Neural cell (in vitro differentiated cells): ENCODE measurements around the gene DEUP1. TPM values are rescaled to one million over a fixed set of nuclear protein-coding genes. Genes with fewer than 3 reads are reported as not detected.
"Not testable (repeated sequence)": the region's sequence is repeated elsewhere in the genome, so short reads cannot be mapped to it uniquely, and the experiment has no call there.

Source experiments
- H2AFZ ChIP-seq: fragments of 200-600, 300-800 bp; sonication (generic), shearing (Covaris generic); 2 replicates; pipeline ENCODE4 v1.6.0; 2014; ENCODE audit warnings: low read depth, mild to moderate bottlenecking, antibody characterized with exemption, low read length, moderate library complexity
- H3F3A ChIP-seq: fragments of 200-600 bp; shearing (Covaris generic); 2 replicates; pipeline ENCODE4 v1.6.1; 2016; ENCODE audit warnings: mild to moderate bottlenecking, moderate library complexity, mixed read lengths, antibody characterized with exemption, low read length; ENCODE audit not compliant: insufficient read depth, poor library complexity, severe bottlenecking
- H3K27ac ChIP-seq: fragments of 200-600, 300-800 bp; sonication (generic), shearing (Covaris generic); 2 replicates; pipeline ENCODE4 v1.5.1; 2014; ENCODE audit warnings: mild to moderate bottlenecking, low read length, moderate library complexity
- H3K27me3 ChIP-seq: fragments of 300-800, 200-600 bp; sonication (generic), shearing (Covaris generic); 2 replicates; pipeline ENCODE4 v1.6.0; 2014; ENCODE audit warnings: mild to moderate bottlenecking, low read depth, low read length, moderate library complexity; ENCODE audit not compliant: insufficient read depth
- H3K36me3 ChIP-seq: fragments of 300-800, 200-600 bp; sonication (generic), shearing (Covaris generic); 2 replicates; pipeline ENCODE4 v1.5.1; 2014; ENCODE audit warnings: mild to moderate bottlenecking, antibody characterized with exemption, low read length, moderate library complexity; ENCODE audit not compliant: insufficient read depth
- H3K4me2 ChIP-seq: fragments of 300-800, 200-600 bp; sonication (generic), shearing (Covaris generic); 2 replicates; pipeline ENCODE4 v1.6.0; 2014; ENCODE audit warnings: mild to moderate bottlenecking, low read length
- H3K4me3 ChIP-seq: fragments of 300-800, 200-600 bp; sonication (generic), shearing (Covaris generic); 2 replicates; pipeline ENCODE4 v1.5.1; 2014; ENCODE audit warnings: mild to moderate bottlenecking, low read length, moderate library complexity
- H3K79me2 ChIP-seq: fragments of 200-600 bp; shearing (Covaris generic); replicated peaks from 2 replicates; pipeline ENCODE4 v1.6.0; 2014; ENCODE audit warnings: mild to moderate bottlenecking, low read length, moderate library complexity; ENCODE audit not compliant: insufficient read depth
- H3K9ac ChIP-seq: fragments of 300-800, 200-600 bp; sonication (generic), shearing (Covaris generic); 2 replicates; pipeline ENCODE4 v1.6.1; 2016; ENCODE audit warnings: mild to moderate bottlenecking, low read length, mixed read lengths
- H3K9me2 ChIP-seq: fragments of 200-600 bp; shearing (Covaris generic); 2 replicates; pipeline ENCODE4 v1.6.1; 2016; ENCODE audit warnings: mild to moderate bottlenecking, low read length, mixed read lengths; ENCODE audit not compliant: insufficient read depth
- H3K9me3 ChIP-seq: fragments of 200-600, 300-800 bp; sonication (generic), shearing (Covaris generic); 2 replicates; pipeline ENCODE4 v1.6.1; 2016; ENCODE audit warnings: mild to moderate bottlenecking, mixed run types, low read length, moderate library complexity, mixed read lengths
- H4K20me1 ChIP-seq: fragments of 200-600 bp; shearing (Covaris generic); 2 replicates; pipeline ENCODE4 v1.6.1; 2016; ENCODE audit warnings: mild to moderate bottlenecking, mixed run types; ENCODE audit not compliant: insufficient read depth
- EP300 ChIP-seq: fragments of 450-650 bp; conservative IDR thresholded peaks from 2 replicates; pipeline ENCODE4 v1.6.1; 2014; ENCODE audit warnings: antibody characterized with exemption, mild to moderate bottlenecking, moderate library complexity; ENCODE audit not compliant: poor library complexity, severe bottlenecking
- EZH2 ChIP-seq: fragments of 200-600, 300-800 bp; shearing (Covaris generic), sonication (generic); IDR thresholded peaks from 2 replicates; pipeline ENCODE4 v1.6.1; 2014; ENCODE audit warnings: antibody characterized with exemption, low read length, borderline replicate concordance, mild to moderate bottlenecking; ENCODE audit not compliant: insufficient read depth, poor library complexity, severe bottlenecking
- MXI1 ChIP-seq: fragments of 450-650 bp; conservative IDR thresholded peaks from 2 replicates; pipeline ENCODE4 v1.6.1; 2014; ENCODE audit warnings: antibody characterized with exemption, mild to moderate bottlenecking; ENCODE audit not compliant: poor library complexity, severe bottlenecking
- POLR2AphosphoS5 ChIP-seq: IDR thresholded peaks from 2 replicates; pipeline ENCODE4 v1.6.1; 2012
- RAD21 ChIP-seq: fragments of 450-650 bp; conservative IDR thresholded peaks from 2 replicates; pipeline ENCODE4 v1.6.1; 2014; ENCODE audit warnings: antibody characterized with exemption, mild to moderate bottlenecking, moderate library complexity
- SMC3 ChIP-seq: fragments of 450-650 bp; conservative IDR thresholded peaks from 2 replicates; pipeline ENCODE4 v1.6.1; 2014; ENCODE audit warnings: antibody characterized with exemption, mild to moderate bottlenecking, moderate library complexity; ENCODE audit not compliant: poor library complexity
- TAF1 ChIP-seq: IDR thresholded peaks from 2 replicates; pipeline ENCODE4 v1.6.1; 2012; ENCODE audit warnings: low read depth
- polyA plus RNA-seq: library from polyadenylated mRNA; depleted of rRNA; stranded (reverse); fragments of >200 nt; gene quantifications from 2 replicates; pipeline ENCODE4 v1.2.3, GENCODE V29; 2014
- TF ChIP-seq, protein P1 (sequence below): IDR thresholded peaks from 2 replicates; pipeline ENCODE4 v1.6.1; 2012; ENCODE audit warnings: borderline replicate concordance
- TF ChIP-seq, protein P2 (sequence below): fragments of 450-650 bp; IDR thresholded peaks from 2 replicates; pipeline ENCODE4 v1.5.1; 2014; ENCODE audit warnings: antibody characterized with exemption, mild to moderate bottlenecking, moderate library complexity; ENCODE audit not compliant: poor library complexity, severe bottlenecking

DEUP1 gene
- polyA plus RNA-seq, 1 donor from 2014 or later, result 0.46 TPM

DNA sequence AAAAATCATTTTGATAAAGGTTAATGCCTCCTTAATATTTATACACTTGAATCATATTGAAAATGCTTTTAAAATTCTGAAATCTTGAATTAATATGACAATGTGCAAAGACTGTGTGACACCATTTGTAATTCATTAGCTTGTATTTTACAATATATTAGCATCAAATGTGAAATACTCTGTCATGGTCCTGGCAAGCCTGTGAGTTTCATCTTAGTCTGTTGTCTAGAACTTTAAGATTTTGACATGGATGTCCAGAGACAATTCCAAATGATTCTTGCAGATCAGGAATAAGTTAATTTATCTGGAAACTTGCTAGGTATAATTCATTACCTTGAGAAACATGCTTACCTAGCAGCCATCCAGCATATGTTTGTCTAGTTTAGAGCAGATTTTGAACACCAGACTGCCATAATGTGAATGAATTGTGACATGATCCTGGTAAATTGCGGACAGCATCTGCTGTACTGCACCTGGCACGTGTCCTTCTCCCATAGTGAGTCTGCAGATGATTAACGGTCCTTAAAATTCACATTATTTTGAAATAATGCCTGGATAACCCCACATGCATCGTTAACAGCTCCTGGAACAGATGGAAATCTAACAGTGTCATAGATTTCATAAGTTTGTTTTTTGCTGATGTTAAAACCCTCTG is 34.5 kb upstream of the DEUP1 start:
- Histone ChIP-seq H3F3A (no peaks in the 10 kb centered on the region), H2AFZ (no peak overlapping the region)
- TF ChIP-seq, protein P1, sequence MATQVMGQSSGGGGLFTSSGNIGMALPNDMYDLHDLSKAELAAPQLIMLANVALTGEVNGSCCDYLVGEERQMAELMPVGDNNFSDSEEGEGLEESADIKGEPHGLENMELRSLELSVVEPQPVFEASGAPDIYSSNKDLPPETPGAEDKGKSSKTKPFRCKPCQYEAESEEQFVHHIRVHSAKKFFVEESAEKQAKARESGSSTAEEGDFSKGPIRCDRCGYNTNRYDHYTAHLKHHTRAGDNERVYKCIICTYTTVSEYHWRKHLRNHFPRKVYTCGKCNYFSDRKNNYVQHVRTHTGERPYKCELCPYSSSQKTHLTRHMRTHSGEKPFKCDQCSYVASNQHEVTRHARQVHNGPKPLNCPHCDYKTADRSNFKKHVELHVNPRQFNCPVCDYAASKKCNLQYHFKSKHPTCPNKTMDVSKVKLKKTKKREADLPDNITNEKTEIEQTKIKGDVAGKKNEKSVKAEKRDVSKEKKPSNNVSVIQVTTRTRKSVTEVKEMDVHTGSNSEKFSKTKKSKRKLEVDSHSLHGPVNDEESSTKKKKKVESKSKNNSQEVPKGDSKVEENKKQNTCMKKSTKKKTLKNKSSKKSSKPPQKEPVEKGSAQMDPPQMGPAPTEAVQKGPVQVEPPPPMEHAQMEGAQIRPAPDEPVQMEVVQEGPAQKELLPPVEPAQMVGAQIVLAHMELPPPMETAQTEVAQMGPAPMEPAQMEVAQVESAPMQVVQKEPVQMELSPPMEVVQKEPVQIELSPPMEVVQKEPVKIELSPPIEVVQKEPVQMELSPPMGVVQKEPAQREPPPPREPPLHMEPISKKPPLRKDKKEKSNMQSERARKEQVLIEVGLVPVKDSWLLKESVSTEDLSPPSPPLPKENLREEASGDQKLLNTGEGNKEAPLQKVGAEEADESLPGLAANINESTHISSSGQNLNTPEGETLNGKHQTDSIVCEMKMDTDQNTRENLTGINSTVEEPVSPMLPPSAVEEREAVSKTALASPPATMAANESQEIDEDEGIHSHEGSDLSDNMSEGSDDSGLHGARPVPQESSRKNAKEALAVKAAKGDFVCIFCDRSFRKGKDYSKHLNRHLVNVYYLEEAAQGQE, result no peak
- TF ChIP-seq EP300 (no peak), EZH2 (no peak), SMC3 (no peak), MXI1 (no peak), RAD21 (no peak), TAF1 (no peak), POLR2AphosphoS5 (no peak)
- TF ChIP-seq, protein P2, sequence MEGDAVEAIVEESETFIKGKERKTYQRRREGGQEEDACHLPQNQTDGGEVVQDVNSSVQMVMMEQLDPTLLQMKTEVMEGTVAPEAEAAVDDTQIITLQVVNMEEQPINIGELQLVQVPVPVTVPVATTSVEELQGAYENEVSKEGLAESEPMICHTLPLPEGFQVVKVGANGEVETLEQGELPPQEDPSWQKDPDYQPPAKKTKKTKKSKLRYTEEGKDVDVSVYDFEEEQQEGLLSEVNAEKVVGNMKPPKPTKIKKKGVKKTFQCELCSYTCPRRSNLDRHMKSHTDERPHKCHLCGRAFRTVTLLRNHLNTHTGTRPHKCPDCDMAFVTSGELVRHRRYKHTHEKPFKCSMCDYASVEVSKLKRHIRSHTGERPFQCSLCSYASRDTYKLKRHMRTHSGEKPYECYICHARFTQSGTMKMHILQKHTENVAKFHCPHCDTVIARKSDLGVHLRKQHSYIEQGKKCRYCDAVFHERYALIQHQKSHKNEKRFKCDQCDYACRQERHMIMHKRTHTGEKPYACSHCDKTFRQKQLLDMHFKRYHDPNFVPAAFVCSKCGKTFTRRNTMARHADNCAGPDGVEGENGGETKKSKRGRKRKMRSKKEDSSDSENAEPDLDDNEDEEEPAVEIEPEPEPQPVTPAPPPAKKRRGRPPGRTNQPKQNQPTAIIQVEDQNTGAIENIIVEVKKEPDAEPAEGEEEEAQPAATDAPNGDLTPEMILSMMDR, result no peak

DNA sequence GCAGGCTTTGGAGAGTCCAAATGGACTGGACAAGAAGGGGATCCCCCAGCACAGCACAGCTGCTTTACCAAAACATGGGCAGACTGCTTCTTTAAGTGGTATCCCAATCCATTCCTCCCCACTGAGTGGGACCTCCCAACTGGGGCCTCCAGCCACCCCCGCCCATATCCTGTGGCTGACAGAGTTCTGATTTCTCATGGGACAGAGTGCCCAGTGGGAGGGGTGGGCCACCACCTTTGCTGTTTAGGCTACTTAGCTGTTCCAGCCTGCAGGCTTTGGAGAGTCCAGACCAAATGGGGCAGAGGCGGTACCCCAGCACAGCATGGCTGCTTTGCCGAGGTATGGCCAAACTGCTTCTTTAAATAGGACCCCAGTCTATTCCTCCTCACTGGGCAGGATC is 26.9 kb upstream of the DEUP1 start:
- Histone ChIP-seq H3K27ac (no peak overlapping the region), H3K27me3 (no peaks in the 10 kb centered on the region), H4K20me1 (no peaks in the 10 kb centered on the region), H3F3A (no peaks in the 10 kb centered on the region), H3K9me3 (no peaks in the 10 kb centered on the region), H2AFZ (no peak overlapping the region), H3K9ac (no peak overlapping the region), H3K9me2 (no peaks in the 10 kb centered on the region), H3K36me3 (no peaks in the 10 kb centered on the region), H3K4me3 (no peak overlapping the region), H3K79me2 (no peaks in the 10 kb centered on the region), H3K4me2 (no peak overlapping the region)
- TF ChIP-seq POLR2AphosphoS5, result no peak
- TF ChIP-seq EZH2, result no peak
- TF ChIP-seq, protein P1, result no peak
- TF ChIP-seq, protein P2, result no peak
- TF ChIP-seq TAF1, result no peak
- TF ChIP-seq MXI1, result no peak
- no peak for TF ChIP-seq RAD21
- TF ChIP-seq SMC3, result no peak
- TF ChIP-seq EP300, result no peak

More for the DNA sequence above, 34.5 kb upstream of the DEUP1 start:
- Histone ChIP-seq H3K36me3 (no peaks in the 10 kb centered on the region), H3K4me3 (no peak overlapping the region), H3K79me2 (no peaks in the 10 kb centered on the region), H4K20me1 (no peaks in the 10 kb centered on the region), H3K4me2 (no peak overlapping the region), H3K9me2 (no peaks in the 10 kb centered on the region), H3K9me3 (no peaks in the 10 kb centered on the region), H3K9ac (no peak overlapping the region), H3K27ac (no peak overlapping the region), H3K27me3 (no peaks in the 10 kb centered on the region)

DNA sequence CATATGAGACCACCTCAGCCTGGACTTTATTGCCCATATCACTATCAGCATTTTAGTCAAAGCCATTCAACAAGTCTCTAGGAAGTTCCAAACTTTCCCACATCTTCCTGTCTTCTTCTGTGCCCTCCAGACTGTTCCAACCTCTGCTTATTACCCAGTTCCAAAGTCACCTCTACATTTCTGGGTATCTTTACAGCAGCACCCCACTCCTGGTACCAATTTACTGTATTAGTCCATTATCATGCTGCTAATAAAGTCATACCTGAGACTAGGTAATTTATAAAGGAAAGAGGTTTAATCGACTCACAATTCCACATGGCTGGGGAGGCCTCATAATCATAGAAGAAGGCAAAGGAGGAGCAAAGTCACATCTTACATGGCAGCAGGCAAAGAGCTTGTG is 16.1 kb upstream of the DEUP1 start:
- H3K4me2 ChIP-seq, H3K9ac ChIP-seq, H3K27ac ChIP-seq, H3K36me3 ChIP-seq, H3K9me2 ChIP-seq, H3F3A ChIP-seq, H3K4me3 ChIP-seq, H3K27me3 ChIP-seq, H2AFZ ChIP-seq, H3K9me3 ChIP-seq, H4K20me1 ChIP-seq, H3K79me2 ChIP-seq: not testable (repeated sequence)
